Stimulated activated naive CD8-positive, alpha-beta T cell treated with anti-CD3 and anti-CD28 coated beads, Interleukin-15, Interleukin-2, amounts not matched to agents 100 ng/mL and 50 ng/mL, for 24 hours (primary cell): ENCODE measurements around the gene RPL31.

Experiments used
- H3K27ac Mint-ChIP-seq: one replicate; pipeline ENCODE4 v1.8.0; 2021; ENCODE audit warnings: mild to moderate bottlenecking, mixed read lengths
- H3K27me3 Mint-ChIP-seq: one replicate; pipeline ENCODE4 v1.8.0; 2021; ENCODE audit warnings: mixed read lengths
- H3K36me3 Mint-ChIP-seq: one replicate; pipeline ENCODE4 v1.8.0; 2021; ENCODE audit warnings: low read depth, mixed read lengths
- H3K4me1 Mint-ChIP-seq: one replicate; pipeline ENCODE4 v1.8.0; 2021; ENCODE audit warnings: low read depth, mixed read lengths
- H3K4me3 Mint-ChIP-seq: one replicate; pipeline ENCODE4 v1.8.0; 2021; ENCODE audit warnings: mild to moderate bottlenecking, mixed read lengths
- H3K9me3 Mint-ChIP-seq: one replicate; pipeline ENCODE4 v1.8.0; 2021; ENCODE audit warnings: mixed read lengths

RPL31 gene

DNA sequence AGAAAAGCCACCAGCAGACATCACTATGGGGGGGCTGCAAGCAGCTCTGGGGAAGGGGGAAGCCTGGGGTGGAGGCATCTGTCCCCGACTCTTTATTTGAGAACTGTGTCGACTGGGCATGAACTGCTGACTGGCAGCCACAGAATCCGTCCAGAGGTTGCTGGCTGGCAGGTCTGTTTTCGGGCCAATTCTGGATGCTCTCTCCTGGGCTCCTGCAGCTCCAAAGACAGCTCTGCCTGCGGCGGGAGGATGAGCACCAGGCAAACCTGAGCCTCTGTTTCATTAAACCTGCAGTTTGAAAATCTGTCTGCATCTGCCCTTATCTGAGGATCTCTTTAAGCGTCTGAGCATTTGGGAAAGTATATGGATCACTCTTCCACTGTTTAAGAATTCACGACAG is 34.4 kb upstream of the RPL31 start:
- H3K27ac Mint-ChIP-seq, result no peak overlapping the region
- no peaks in the 10 kb centered on the region for H3K27me3 Mint-ChIP-seq
- no peaks in the 10 kb centered on the region for H3K36me3 Mint-ChIP-seq
- H3K4me3 Mint-ChIP-seq, result no peak overlapping the region
- no peaks in the 10 kb centered on the region for H3K4me1 Mint-ChIP-seq
- H3K9me3 Mint-ChIP-seq, result no peaks in the 10 kb centered on the region

DNA sequence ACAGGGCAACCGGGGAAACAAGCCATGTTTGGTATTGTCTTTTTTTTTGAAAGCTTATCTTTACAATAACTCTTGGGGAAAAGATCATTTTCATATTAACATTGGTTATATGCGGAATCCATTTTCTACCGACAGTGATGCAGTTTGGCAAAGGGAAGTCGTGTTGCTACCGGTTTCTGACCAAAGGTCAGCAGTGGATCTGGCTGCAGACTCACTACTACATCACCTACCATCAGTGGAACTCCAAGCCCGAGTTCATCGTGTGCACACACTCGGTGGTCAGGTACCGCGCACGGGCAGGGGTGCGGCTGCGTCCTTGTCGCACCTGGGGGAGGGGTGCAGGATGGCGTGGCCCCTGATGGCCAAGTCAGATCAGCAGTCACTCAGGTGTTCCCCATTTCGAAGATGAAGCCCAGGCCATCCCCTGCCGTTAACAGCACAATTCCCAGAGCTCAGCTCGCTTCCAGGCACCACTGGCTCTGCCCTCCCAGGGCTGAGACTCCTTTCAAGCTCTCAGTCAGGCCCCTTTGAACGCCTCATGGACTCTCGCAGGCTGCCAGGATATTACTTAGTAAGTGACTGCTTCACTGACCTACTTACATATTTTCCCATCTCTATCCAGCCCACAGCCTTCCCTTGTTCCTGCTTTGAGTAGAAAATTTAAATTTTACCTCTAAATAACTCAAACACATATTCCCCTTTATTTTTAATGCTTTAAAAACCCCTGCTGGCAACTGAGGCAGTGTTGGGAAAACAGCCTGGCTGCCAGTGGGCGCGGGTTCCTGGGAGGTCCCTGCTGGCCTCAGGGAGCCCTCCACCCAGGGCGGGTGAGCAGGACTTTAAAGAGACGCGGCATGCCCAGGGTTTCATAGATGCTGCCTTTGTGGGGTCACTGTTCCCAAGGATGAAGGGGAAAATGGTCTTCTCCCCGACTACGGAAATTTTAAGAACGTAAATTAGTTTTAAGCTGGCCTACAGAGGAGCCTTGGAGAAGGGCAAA is 33.6 kb upstream of the RPL31 start:
- Mint-ChIP-seq H3K9me3 (no peaks in the 10 kb centered on the region), H3K27me3 (no peaks in the 10 kb centered on the region), H3K4me3 (no peak overlapping the region), H3K36me3 (no peaks in the 10 kb centered on the region), H3K27ac (no peak overlapping the region), H3K4me1 (no peaks in the 10 kb centered on the region)

DNA sequence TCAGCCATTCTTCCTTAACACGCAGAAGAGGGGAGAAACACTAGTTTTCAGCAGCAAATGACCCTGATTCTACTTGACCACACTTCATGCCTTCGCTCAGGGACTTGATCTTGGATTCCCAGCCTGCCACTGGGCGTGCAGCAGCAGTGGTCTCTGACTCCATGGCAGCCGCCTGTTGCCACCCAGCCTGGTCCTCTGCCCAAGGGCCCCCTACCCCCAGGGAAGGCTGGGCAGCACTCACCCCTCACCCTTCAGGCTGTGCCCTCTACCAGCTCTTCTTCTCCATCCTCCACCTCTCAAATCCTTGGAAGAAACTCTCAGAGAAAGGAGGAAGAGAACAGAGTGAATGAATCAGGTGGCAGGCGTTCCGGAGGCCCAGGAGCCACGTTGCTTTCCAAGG is 32.1 kb upstream of the RPL31 start:
- no peaks in the 10 kb centered on the region for H3K4me1 Mint-ChIP-seq
- no peaks in the 10 kb centered on the region for H3K9me3 Mint-ChIP-seq
- H3K27ac Mint-ChIP-seq, result no peak overlapping the region
- H3K27me3 Mint-ChIP-seq, result no peaks in the 10 kb centered on the region
- H3K4me3 Mint-ChIP-seq, result no peak overlapping the region
- H3K36me3 Mint-ChIP-seq, result no peaks in the 10 kb centered on the region

DNA sequence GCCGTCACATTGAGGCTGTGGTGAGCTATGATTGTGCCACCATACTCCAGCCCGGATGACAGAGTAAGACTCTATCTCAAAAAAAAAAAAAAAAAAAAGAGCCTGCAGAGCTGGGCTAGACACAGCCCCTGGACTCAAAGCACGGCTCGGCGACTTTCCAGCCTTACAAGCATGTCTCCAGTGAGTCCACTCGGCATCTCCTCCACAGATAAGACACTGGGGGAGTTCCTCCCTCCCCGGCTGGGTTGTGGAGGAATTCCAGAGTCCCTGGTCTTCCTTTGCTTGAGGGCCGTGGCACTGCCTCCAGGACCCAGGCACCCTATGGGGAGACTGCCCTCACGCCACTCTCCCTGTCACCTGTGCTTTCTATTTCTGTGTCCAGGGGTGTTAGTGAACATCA is 30.9 kb upstream of the RPL31 start:
- no peak overlapping the region for H3K4me3 Mint-ChIP-seq
- H3K4me1 Mint-ChIP-seq, result no peaks in the 10 kb centered on the region
- no peaks in the 10 kb centered on the region for H3K27me3 Mint-ChIP-seq
- no peaks in the 10 kb centered on the region for H3K36me3 Mint-ChIP-seq
- H3K9me3 Mint-ChIP-seq, result no peaks in the 10 kb centered on the region
- no peak overlapping the region for H3K27ac Mint-ChIP-seq

DNA sequence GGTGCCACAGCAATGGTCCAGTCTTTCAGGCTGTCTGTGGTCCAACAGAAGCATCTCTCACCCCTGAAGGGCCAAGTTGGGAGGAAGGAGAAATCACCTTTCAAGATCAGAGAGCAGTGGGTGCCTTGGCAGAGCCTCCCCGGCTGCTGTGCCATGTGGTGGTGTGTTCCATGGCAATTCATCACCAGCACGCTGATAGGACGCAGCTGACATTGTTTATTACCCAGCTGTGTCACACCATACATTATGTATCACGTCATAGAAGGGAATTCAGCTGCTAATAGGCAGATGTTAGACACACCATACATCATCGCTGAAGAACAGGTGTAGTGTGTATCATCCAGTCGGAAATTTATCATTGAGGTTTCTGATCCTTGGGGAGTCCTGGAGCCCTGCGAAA is 29.6 kb upstream of the RPL31 start:
- no peaks in the 10 kb centered on the region for H3K9me3 Mint-ChIP-seq
- H3K36me3 Mint-ChIP-seq, result no peaks in the 10 kb centered on the region
- H3K27me3 Mint-ChIP-seq, result no peaks in the 10 kb centered on the region
- no peak overlapping the region for H3K4me3 Mint-ChIP-seq
- H3K27ac Mint-ChIP-seq, result no peak overlapping the region
- H3K4me1 Mint-ChIP-seq, result peaks cover 3% of the 10 kb centered on the region

DNA sequence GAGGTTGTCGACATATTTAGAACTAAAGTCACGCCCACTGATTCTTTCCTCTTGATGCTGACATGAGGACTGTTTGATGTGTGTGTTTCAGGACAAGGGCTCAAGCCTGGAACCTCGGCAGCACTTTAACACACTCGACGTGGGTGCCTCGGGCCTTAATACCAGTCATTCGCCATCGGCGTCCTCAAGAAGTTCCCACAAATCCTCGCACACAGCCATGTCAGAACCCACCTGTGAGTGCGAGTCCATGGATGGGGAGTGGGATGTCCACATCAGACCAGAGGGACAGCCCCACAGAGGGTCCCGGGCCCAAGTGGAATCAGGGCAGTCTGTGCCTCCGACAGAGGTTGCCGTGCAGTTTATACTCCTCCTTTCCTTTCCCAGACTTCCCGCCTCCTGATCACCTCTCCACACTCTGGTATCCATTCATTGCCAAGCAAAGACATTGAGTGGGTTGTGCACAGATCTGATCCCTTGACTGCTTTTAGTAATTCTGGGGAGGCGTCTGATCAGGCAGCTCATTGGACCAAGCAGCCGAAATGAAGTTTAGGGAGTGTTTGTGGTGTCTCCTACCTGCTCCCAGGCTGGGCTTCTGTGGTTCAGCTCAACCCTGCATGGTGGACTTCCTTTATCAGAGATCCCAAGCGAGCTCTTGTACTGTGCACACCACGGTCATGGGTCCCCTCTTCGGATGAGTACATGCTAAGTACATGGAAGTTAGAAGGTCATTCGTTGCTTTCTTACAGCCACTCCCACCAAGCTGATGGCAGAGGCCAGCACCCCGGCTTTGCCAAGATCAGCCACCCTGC is 27.2 kb upstream of the RPL31 start:
- Mint-ChIP-seq H3K4me1 (peaks cover 3% of the 10 kb centered on the region), H3K9me3 (no peaks in the 10 kb centered on the region), H3K27me3 (no peaks in the 10 kb centered on the region)

DNA sequence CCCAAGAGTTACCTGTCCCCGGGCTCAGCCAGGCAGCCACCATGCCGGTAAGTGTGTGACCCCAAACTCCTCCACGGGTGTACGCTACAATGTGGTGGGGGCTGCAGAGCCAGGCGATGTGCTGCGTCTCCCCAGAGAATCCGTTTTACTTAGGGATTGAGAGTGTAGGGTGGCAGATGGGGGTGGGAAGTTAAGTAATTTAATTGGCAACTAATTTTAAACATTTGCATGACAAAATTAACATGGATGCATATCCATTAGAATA is 26.6 kb upstream of the RPL31 start:
- no peaks in the 10 kb centered on the region for H3K27me3 Mint-ChIP-seq
- no peak overlapping the region for H3K27ac Mint-ChIP-seq
- H3K9me3 Mint-ChIP-seq, result no peaks in the 10 kb centered on the region
- H3K4me1 Mint-ChIP-seq, result peaks cover 3% of the 10 kb centered on the region
- H3K36me3 Mint-ChIP-seq, result no peaks in the 10 kb centered on the region
- H3K4me3 Mint-ChIP-seq, result no peak overlapping the region

More for the DNA sequence above, 27.2 kb upstream of the RPL31 start:
- H3K36me3 Mint-ChIP-seq, result no peaks in the 10 kb centered on the region
- no peak overlapping the region for H3K27ac Mint-ChIP-seq
- H3K4me3 Mint-ChIP-seq, result no peak overlapping the region

DNA sequence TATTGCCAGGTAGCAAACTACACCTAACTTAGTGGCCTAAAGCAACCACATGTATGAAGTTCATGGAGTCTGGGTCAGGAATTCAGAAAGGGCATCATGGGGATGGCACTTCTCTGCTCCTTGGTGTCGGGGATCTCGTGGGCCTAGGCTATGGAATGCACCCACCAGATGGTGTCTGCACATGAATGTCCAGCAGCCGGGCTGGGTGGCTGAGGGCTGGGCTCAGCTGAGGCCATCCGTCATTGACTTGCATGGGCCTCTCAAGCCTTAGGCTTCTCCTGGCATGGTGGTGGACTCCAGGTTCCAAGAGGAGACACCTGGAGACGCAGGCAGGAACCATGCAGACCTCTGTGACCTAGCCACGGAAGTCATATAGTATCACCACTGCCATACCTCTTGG is 26.0 kb upstream of the RPL31 start:
- H3K27ac Mint-ChIP-seq, result no peak overlapping the region
- H3K36me3 Mint-ChIP-seq, result no peaks in the 10 kb centered on the region
- no peaks in the 10 kb centered on the region for H3K27me3 Mint-ChIP-seq
- H3K9me3 Mint-ChIP-seq, result no peaks in the 10 kb centered on the region
- H3K4me1 Mint-ChIP-seq, result peaks cover 3% of the 10 kb centered on the region
- H3K4me3 Mint-ChIP-seq, result no peak overlapping the region

DNA sequence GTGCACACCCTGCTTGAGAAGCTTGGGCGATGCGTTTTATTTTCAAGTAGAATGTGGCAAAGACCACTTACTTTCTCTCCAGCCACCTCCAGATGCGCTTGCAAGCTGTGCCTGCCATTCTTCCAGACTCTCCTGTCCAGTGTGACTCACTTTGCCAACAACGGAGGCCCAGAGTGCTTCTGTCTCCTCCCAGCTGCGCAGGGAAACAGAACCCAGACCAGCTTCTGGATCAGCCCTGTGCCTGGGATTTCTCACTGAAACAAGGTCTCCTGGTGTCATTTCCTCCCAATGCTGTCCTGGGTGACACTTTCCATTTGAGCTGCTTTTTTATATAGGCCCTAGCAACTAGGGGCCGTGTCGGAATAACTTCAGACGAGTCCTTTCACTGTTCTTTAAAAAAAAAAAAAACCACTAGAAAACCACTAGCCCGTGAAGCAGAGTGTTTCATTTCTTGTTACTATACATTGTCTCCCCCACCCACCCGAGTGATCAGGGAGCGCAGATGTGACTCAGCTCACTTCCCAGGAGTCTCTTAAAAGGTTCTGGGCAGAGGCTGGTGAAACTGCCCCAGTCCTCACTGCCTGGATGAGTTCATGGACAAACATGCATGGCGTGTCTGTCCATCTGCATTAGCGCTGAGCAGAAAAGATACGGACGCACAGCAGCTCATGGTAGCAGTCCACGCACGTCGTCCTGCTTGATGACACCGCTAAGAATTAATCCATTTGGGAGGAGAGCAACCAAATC is 25.3 kb upstream of the RPL31 start:
- Mint-ChIP-seq H3K4me1 (peaks cover 3% of the 10 kb centered on the region), H3K27me3 (no peaks in the 10 kb centered on the region), H3K27ac (no peak overlapping the region), H3K36me3 (no peaks in the 10 kb centered on the region), H3K9me3 (no peaks in the 10 kb centered on the region), H3K4me3 (no peak overlapping the region)

DNA sequence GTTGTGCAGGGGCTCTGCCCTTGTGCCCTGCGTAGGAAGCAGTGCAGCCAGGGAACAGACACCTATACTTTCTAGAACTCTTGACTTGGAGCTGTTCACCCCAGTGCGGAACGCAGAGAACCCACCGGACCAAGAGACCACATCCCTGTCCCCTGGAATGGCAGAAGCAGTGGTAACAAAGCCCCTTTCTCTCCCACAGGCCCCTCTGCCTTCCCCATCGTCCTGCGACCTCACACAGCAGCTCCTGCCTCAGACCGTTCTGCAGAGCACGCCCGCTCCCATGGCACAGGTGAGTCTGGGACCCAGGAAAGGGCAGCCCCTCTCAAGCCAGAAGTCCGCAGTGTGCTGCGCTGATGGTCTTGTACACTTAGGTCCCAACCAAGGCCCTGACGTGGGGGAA is 24.6 kb upstream of the RPL31 start:
- no peak overlapping the region for H3K27ac Mint-ChIP-seq
- no peaks in the 10 kb centered on the region for H3K9me3 Mint-ChIP-seq
- H3K4me1 Mint-ChIP-seq, result peaks cover 3% of the 10 kb centered on the region
- no peaks in the 10 kb centered on the region for H3K36me3 Mint-ChIP-seq
- no peaks in the 10 kb centered on the region for H3K27me3 Mint-ChIP-seq
- no peak overlapping the region for H3K4me3 Mint-ChIP-seq

DNA sequence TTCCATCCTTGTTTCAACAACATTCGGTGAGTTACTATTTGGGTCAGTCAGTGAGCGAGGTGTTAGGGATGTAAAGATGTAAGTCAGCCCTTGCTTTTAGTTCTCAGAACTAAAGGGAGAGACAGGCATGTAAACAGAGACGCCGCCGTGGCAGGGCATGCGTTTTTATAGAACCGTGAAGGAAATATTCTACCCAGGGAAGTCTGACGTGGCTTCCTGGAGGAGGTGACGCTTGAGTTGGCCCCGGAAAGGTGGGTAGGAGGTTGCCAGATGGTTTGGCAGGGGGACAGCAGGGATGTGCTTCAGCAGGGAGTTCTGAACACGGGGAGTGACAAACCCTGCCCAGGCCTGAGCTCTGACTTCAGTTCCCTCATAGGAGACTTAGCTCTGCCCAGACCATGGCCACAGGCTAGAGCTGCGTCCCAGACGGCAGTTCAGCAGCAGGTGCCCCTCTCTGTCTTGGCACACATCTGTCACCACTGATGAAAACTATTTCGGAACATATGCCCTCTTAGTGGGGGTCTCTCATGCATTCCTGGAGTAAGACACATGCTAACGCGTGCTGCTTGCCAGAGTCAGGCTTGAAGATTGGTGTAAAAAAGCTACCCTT is 23.4 kb upstream of the RPL31 start:
- H3K27me3 Mint-ChIP-seq, result no peaks in the 10 kb centered on the region
- no peaks in the 10 kb centered on the region for H3K36me3 Mint-ChIP-seq
- no peak overlapping the region for H3K4me3 Mint-ChIP-seq
- no peaks in the 10 kb centered on the region for H3K9me3 Mint-ChIP-seq
- H3K4me1 Mint-ChIP-seq, result peaks cover 3% of the 10 kb centered on the region
- H3K27ac Mint-ChIP-seq, result peak overlapping the region; percentile 18

DNA sequence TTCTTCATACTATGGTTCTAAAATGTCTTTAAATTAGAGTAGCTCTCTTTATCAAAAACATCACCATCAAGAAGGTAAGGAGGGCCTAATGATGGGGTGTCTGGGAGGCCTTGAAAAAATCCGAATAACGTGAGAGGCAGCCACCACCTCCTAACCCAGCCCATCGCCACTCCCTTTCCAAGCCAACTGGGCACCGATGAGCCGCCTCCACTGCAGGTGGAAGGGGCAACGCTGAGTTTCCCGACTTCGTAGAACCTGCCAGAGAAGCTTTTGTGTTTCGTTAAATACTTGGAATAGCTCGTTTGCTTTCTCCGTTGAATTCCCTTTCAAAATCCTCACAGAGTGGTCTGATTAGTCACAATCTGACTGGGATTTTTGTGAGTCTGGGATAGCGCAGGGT is 22.0 kb upstream of the RPL31 start:
- H3K4me3 Mint-ChIP-seq, result no peak overlapping the region
- no peaks in the 10 kb centered on the region for H3K27me3 Mint-ChIP-seq
- no peak overlapping the region for H3K27ac Mint-ChIP-seq
- peaks cover 3% of the 10 kb centered on the region for H3K4me1 Mint-ChIP-seq
- no peaks in the 10 kb centered on the region for H3K9me3 Mint-ChIP-seq
- no peaks in the 10 kb centered on the region for H3K36me3 Mint-ChIP-seq

DNA sequence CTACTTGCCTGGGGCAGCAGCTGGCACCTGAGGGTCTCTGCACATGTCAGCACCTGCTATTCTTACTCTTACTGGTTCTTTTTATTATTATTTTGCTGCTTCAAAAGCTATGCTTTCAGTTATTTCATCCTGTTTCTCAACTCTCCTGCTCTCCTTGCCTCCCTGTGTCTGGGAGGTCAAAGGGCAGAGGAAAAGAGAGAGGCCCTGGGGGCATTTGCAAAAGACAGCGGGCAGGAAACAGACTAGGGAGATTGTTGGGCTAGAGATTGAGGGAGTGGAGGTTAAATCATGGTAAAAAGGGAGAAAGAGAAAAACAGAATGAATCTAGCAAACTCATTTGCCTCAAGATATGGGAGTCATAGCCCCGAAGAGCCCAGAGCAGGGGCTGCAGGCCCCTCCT is 21.1 kb upstream of the RPL31 start:
- Mint-ChIP-seq H3K9me3 (no peaks in the 10 kb centered on the region), H3K36me3 (no peaks in the 10 kb centered on the region), H3K27me3 (no peaks in the 10 kb centered on the region), H3K27ac (no peak overlapping the region), H3K4me3 (no peak overlapping the region), H3K4me1 (peaks cover 3% of the 10 kb centered on the region)

DNA sequence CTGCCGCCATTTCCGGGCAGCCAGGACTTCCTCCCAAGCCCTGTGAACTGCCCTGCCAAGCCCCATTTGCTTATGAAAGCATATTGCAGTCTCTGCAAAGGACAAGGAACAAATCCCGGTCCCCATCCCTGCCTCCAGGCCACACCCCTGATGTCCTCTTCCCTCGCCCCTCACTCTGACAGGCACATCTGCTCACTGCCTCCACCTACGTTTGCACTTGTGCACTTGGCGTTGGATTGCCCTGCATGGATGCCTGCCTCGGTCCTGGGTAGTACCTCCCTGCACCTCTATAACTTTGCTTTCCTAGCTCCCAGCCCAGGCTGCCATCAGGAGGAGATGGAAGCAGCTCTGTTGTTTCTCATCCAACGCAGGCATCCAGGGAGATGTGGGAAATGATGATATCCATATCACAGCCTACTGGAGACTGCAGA is 19.6 kb upstream of the RPL31 start:
- no peak overlapping the region for H3K27ac Mint-ChIP-seq
- no peaks in the 10 kb centered on the region for H3K36me3 Mint-ChIP-seq
- H3K27me3 Mint-ChIP-seq, result no peaks in the 10 kb centered on the region
- H3K4me3 Mint-ChIP-seq, result no peak overlapping the region
- H3K9me3 Mint-ChIP-seq, result no peaks in the 10 kb centered on the region
- no peaks in the 10 kb centered on the region for H3K4me1 Mint-ChIP-seq

DNA sequence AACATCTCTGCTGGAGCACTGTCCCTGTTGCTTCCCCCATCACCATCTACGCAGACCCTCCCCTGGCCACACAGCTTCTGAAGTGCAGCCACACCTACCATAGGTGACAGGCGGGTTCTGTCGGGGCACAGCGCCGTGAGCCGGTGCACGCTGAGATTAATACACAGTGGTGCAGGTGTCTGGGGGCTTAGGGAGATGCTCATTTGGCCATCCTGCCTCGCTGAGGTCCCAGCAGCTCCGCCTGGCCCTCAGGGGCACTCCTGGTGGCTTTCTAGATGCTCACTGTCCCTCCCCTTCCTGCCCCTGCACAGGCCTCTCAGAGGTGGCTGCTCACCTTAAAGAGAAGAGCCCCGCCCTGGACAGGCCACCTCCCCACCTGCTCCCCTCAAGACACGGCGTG is 18.9 kb upstream of the RPL31 start:
- no peak overlapping the region for H3K27ac Mint-ChIP-seq
- H3K4me1 Mint-ChIP-seq, result no peaks in the 10 kb centered on the region
- H3K27me3 Mint-ChIP-seq, result no peaks in the 10 kb centered on the region
- H3K9me3 Mint-ChIP-seq, result no peaks in the 10 kb centered on the region
- no peak overlapping the region for H3K4me3 Mint-ChIP-seq
- no peaks in the 10 kb centered on the region for H3K36me3 Mint-ChIP-seq
